HepG2 (cell line): ENCODE data around the gene CASP1. TPM values are rescaled to one million over a fixed set of nuclear protein-coding genes. Genes with fewer than 3 reads are reported as not detected.
A peak's percentile ranks its signal among the peaks of the same experiment; 100 is the strongest.

Experiments used
- CHD4 ChIP-seq: fragments of 200-600 bp; sonication (generic); IDR thresholded peaks from 2 replicates; pipeline ENCODE4 v1.7.0; 2017; ENCODE audit warnings: mild to moderate bottlenecking, low read length, borderline replicate concordance
- JDP2 ChIP-seq: sonication (generic); formaldehyde crosslinking; IDR thresholded peaks from 2 replicates; pipeline ENCODE4 v1.8.1; 2022; ENCODE audit warnings: missing genetic modification reagents, borderline replicate concordance
- MAFK ChIP-seq, 2 experiments: IDR thresholded peaks in 1 of 2; conservative IDR thresholded peaks in 1 of 2; 2 replicates each; pipeline ENCODE4 v1.6.1; 2011; ENCODE audit warnings: improper control_type of control experiment in 2 of 2, low read length in 2 of 2
- MBNL3 ChIP-seq: fragments of 250-450 bp; sonication (Bioruptor Pico); conservative IDR thresholded peaks from 2 replicates; pipeline ENCODE4 v1.8.0; 2022; ENCODE audit warnings: mild to moderate bottlenecking, inconsistent platforms
- NFE2L2 ChIP-seq: fragments of 150-350 bp; IDR thresholded peaks from 2 replicates; pipeline ENCODE4 v1.6.1; 2014; ENCODE audit warnings: low read length
- NR2F6 ChIP-seq, 2 experiments: IDR thresholded peaks; 2 replicates each; pipeline ENCODE4 v1.6.1; 2016; ENCODE audit warnings: antibody characterized with exemption in 1 of 2, mild to moderate bottlenecking in 1 of 2
- ONECUT2 ChIP-seq: sonication (generic); formaldehyde crosslinking; IDR thresholded peaks from 2 replicates; pipeline ENCODE4 v1.4.0; 2020; ENCODE audit warnings: missing genetic modification reagents
- SMC3 ChIP-seq: IDR thresholded peaks from 2 replicates; pipeline ENCODE4 v1.6.1; 2011; ENCODE audit warnings: low read length, improper control_type of control experiment
- ZFYVE20 ChIP-seq: sonication (generic); formaldehyde crosslinking; IDR thresholded peaks from 2 replicates; pipeline ENCODE4 v1.8.0; 2023; ENCODE audit warnings: low read depth, mild to moderate bottlenecking, moderate library complexity, missing genetic modification reagents, borderline replicate concordance
- ZMYM3 ChIP-seq: sonication (generic); formaldehyde crosslinking; IDR thresholded peaks from 2 replicates; pipeline ENCODE4 v1.5.1; 2020; ENCODE audit warnings: mild to moderate bottlenecking, missing genetic modification reagents
- ZMYM4 ChIP-seq: sonication (generic); formaldehyde crosslinking; IDR thresholded peaks from 2 replicates; pipeline ENCODE4 v1.8.1; 2023; ENCODE audit warnings: mild to moderate bottlenecking, missing genetic modification reagents
- ZNF235 ChIP-seq: sonication (generic); formaldehyde crosslinking; IDR thresholded peaks from 2 replicates; pipeline ENCODE4 v1.8.1; 2023; ENCODE audit warnings: mild to moderate bottlenecking, missing genetic modification reagents, borderline replicate concordance
- ZNF331 ChIP-seq: sonication (generic); formaldehyde crosslinking; IDR thresholded peaks from 2 replicates; pipeline ENCODE4 v1.4.0; 2020; ENCODE audit warnings: missing genetic modification reagents
- ZNF782 ChIP-seq: sonication (generic); formaldehyde crosslinking; IDR thresholded peaks from 2 replicates; pipeline ENCODE4 v1.4.0; 2020; ENCODE audit warnings: missing genetic modification reagents, mild to moderate bottlenecking, borderline replicate concordance
- ZSCAN31 ChIP-seq: sonication (generic); formaldehyde crosslinking; IDR thresholded peaks from 2 replicates; pipeline ENCODE4 v1.5.0; 2020; ENCODE audit warnings: low read depth, mild to moderate bottlenecking, missing genetic modification reagents
- polyA plus RNA-seq, 8 experiments: library from polyadenylated mRNA; depleted of rRNA in 3 of 8; stranded (reverse) in 7 of 8; unstranded in 1 of 8; fragments of >200 nt; fragmentation: Illumina TruSeq in 4 of 8; extraction: Trizol in 4 of 8; gene quantifications; 2 replicates each; pipeline versions ENCODE4 v1.2.1 to v1.2.3, GENCODE V29; 2011 to 2016; ENCODE audit warnings: low read depth in 4 of 8, missing spikeins in 1 of 8, mixed read lengths in 1 of 8; ENCODE audit not compliant: insufficient read depth in 1 of 8
- total RNA-seq, 5 experiments: library from RNA; depleted of rRNA; stranded (reverse); fragments of >200 nt; fragmentation: Illumina TruSeq; extraction: Trizol; gene quantifications; 2 replicates each; pipeline ENCODE4 v1.2.3, GENCODE V29; 2016; ENCODE audit warnings: low read depth in 1 of 5
- TF ChIP-seq, protein P1 (sequence below): sonication (generic); formaldehyde crosslinking; conservative IDR thresholded peaks from 2 replicates; pipeline ENCODE4 v1.4.0; 2020; ENCODE audit warnings: missing genetic modification reagents
- TF ChIP-seq, protein P2 (sequence below): sonication (generic); formaldehyde crosslinking; IDR thresholded peaks from 2 replicates; pipeline ENCODE4 v1.5.0; 2020; ENCODE audit warnings: missing genetic modification reagents, mild to moderate bottlenecking, borderline replicate concordance
- TF ChIP-seq, protein P3 (sequence below): sonication (generic); formaldehyde crosslinking; IDR thresholded peaks from 2 replicates; pipeline ENCODE4 v1.5.0; 2020; ENCODE audit warnings: mild to moderate bottlenecking, missing genetic modification reagents, borderline replicate concordance

The CASP1 gene
- total and polyA plus RNA-seq, 2 of the 13 experiments (the other 11 are each of a cell fraction or from before 2014, with no cell fraction given) = 0.34 to 5.2 TPM

DNA sequence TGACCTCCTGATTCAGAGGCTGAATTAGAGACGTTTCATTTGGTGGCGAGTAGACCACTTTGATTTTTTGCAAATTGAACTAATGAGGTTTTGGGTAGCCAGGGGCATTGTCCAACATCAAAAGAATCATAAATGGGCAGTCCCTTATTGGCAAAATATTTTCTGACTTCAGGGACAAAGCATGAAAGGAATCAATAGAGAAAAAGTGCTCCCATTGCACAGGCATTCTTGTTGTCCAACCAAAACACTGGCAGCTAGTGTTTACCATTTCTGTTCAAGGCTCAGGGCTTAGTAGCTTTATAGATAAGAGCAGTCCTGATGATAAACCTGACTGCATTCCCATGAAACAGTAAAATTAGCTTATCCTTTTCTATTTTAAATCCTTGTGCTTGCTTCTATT is 16.6 kb upstream of the CASP1 start (continued):
- TF ChIP-seq NFE2L2 (no peak), NR2F6 (IDR thresholded peaks at IDR 0.05) (0 out of 2 replicates have a peak, but pooled peaks have one; percentile 18), NR2F6 (CRISPR knock-in tag; IDR thresholded peaks at IDR 0.05) (peak; percentile 30; the same call in 1 of the 2 replicates), MBNL3 (CRISPR knock-in tag) (no peak), ZFYVE20 (CRISPR knock-in tag) (no peak), ZSCAN31 (CRISPR knock-in tag) (no peak), SMC3 (no peak), ZNF782 (CRISPR knock-in tag) (0 out of 2 replicates have a peak, but pooled peaks have one; percentile 50), ONECUT2 (CRISPR knock-in tag) (peak; percentile 88), JDP2 (CRISPR knock-in tag) (no peak), ZMYM3 (CRISPR knock-in tag) (peak; percentile 49; the same call in 1 of the 2 replicates), ZNF331 (peak; percentile 51; the same call in 1 of the 2 replicates), CHD4 (0 out of 2 replicates have a peak, but pooled peaks have one; percentile 34), MAFK (conservative IDR thresholded peaks at IDR 0.05 in 1 of 2, IDR thresholded peaks at IDR 0.05 in 1 of 2; ENCODE audit: low read length in 2 of 2) (no peak), ZNF235 (CRISPR knock-in tag) (no peak), ZMYM4 (CRISPR knock-in tag) (peak; percentile 89)
- TF ChIP-seq, protein P1, sequence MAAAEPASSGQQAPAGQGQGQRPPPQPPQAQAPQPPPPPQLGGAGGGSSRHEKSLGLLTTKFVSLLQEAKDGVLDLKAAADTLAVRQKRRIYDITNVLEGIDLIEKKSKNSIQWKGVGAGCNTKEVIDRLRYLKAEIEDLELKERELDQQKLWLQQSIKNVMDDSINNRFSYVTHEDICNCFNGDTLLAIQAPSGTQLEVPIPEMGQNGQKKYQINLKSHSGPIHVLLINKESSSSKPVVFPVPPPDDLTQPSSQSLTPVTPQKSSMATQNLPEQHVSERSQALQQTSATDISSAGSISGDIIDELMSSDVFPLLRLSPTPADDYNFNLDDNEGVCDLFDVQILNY (CRISPR knock-in tag) = no peak
- TF ChIP-seq, protein P2, sequence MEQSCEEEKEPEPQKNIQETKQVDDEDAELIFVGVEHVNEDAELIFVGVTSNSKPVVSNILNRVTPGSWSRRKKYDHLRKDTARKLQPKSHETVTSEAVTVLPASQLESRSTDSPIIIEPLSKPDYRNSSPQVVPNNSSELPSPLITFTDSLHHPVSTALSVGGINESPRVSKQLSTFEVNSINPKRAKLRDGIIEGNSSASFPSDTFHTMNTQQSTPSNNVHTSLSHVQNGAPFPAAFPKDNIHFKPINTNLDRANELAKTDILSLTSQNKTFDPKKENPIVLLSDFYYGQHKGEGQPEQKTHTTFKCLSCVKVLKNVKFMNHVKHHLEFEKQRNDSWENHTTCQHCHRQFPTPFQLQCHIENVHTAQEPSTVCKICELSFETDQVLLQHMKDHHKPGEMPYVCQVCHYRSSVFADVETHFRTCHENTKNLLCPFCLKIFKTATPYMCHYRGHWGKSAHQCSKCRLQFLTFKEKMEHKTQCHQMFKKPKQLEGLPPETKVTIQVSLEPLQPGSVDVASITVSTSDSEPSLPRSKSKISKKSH (CRISPR knock-in tag) = no peak
- TF ChIP-seq, protein P3, sequence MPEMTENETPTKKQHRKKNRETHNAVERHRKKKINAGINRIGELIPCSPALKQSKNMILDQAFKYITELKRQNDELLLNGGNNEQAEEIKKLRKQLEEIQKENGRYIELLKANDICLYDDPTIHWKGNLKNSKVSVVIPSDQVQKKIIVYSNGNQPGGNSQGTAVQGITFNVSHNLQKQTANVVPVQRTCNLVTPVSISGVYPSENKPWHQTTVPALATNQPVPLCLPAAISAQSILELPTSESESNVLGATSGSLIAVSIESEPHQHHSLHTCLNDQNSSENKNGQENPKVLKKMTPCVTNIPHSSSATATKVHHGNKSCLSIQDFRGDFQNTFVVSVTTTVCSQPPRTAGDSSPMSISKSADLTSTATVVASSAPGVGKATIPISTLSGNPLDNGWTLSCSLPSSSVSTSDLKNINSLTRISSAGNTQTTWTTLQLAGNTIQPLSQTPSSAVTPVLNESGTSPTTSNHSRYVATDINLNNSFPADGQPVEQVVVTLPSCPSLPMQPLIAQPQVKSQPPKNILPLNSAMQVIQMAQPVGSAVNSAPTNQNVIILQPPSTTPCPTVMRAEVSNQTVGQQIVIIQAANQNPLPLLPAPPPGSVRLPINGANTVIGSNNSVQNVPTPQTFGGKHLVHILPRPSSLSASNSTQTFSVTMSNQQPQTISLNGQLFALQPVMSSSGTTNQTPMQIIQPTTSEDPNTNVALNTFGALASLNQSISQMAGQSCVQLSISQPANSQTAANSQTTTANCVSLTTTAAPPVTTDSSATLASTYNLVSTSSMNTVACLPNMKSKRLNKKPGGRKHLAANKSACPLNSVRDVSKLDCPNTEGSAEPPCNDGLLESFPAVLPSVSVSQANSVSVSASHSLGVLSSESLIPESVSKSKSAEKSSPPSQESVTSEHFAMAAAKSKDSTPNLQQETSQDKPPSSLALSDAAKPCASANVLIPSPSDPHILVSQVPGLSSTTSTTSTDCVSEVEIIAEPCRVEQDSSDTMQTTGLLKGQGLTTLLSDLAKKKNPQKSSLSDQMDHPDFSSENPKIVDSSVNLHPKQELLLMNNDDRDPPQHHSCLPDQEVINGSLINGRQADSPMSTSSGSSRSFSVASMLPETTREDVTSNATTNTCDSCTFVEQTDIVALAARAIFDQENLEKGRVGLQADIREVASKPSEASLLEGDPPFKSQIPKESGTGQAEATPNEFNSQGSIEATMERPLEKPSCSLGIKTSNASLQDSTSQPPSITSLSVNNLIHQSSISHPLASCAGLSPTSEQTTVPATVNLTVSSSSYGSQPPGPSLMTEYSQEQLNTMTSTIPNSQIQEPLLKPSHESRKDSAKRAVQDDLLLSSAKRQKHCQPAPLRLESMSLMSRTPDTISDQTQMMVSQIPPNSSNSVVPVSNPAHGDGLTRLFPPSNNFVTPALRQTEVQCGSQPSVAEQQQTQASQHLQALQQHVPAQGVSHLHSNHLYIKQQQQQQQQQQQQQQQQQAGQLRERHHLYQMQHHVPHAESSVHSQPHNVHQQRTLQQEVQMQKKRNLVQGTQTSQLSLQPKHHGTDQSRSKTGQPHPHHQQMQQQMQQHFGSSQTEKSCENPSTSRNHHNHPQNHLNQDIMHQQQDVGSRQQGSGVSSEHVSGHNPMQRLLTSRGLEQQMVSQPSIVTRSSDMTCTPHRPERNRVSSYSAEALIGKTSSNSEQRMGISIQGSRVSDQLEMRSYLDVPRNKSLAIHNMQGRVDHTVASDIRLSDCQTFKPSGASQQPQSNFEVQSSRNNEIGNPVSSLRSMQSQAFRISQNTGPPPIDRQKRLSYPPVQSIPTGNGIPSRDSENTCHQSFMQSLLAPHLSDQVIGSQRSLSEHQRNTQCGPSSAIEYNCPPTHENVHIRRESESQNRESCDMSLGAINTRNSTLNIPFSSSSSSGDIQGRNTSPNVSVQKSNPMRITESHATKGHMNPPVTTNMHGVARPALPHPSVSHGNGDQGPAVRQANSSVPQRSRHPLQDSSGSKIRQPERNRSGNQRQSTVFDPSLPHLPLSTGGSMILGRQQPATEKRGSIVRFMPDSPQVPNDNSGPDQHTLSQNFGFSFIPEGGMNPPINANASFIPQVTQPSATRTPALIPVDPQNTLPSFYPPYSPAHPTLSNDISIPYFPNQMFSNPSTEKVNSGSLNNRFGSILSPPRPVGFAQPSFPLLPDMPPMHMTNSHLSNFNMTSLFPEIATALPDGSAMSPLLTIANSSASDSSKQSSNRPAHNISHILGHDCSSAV (CRISPR knock-in tag) = no peak
